Trophoblast cell (in vitro differentiated cells and primary cell): ENCODE measurements around the gene SPR.

Experiments
- DNase-seq, 2 donors: peaks; one replicate each; pipeline ENCODE4 v3.0.0-alpha.2; 2016
- H2AFZ ChIP-seq: 2 replicates; pipeline ENCODE4 v1.6.1; 2013; ENCODE audit warnings: low read length, moderate library complexity, mild to moderate bottlenecking; ENCODE audit not compliant: insufficient read depth, poor library complexity
- H2AK5ac ChIP-seq: 2 replicates; pipeline ENCODE4 v1.6.1; 2013; ENCODE audit warnings: mild to moderate bottlenecking, low read length
- H2BK120ac ChIP-seq: 2 replicates; pipeline ENCODE4 v1.6.1; 2013; ENCODE audit warnings: low read length, mild to moderate bottlenecking, moderate library complexity; ENCODE audit not compliant: insufficient read depth, poor library complexity
- H2BK12ac ChIP-seq: 2 replicates; pipeline ENCODE4 v1.6.1; 2013; ENCODE audit warnings: mild to moderate bottlenecking, low read length, moderate library complexity
- H2BK5ac ChIP-seq: 2 replicates; pipeline ENCODE4 v1.6.1; 2013; ENCODE audit warnings: low read length, low read depth, moderate library complexity, mild to moderate bottlenecking; ENCODE audit not compliant: poor library complexity
- H3K14ac ChIP-seq: 2 replicates; pipeline ENCODE4 v1.6.1; 2013; ENCODE audit warnings: mild to moderate bottlenecking, low read length
- H3K18ac ChIP-seq: 2 replicates; pipeline ENCODE4 v1.6.1; 2013; ENCODE audit warnings: mild to moderate bottlenecking, low read length
- H3K23ac ChIP-seq: 2 replicates; pipeline ENCODE4 v1.6.1; 2013; ENCODE audit warnings: low read length
- H3K27ac ChIP-seq: 2 replicates; pipeline ENCODE4 v1.5.1; 2013; ENCODE audit warnings: low read depth, mild to moderate bottlenecking, inconsistent platforms, low read length, moderate library complexity
- H3K27me3 ChIP-seq: 2 replicates; pipeline ENCODE4 v1.6.1; 2013; ENCODE audit warnings: inconsistent platforms, mild to moderate bottlenecking, low read length, moderate library complexity; ENCODE audit not compliant: insufficient read depth
- H3K36me3 ChIP-seq, 2 experiments: 1 replicate in 1 of 2; 2 replicates in 1 of 2; pipeline ENCODE4 v1.6.1; 2013; ENCODE audit warnings: low read length in 2 of 2, mild to moderate bottlenecking in 2 of 2, moderate library complexity in 1 of 2; ENCODE audit not compliant: insufficient read depth in 2 of 2, control insufficient read depth in 1 of 2
- H3K4ac ChIP-seq: 2 replicates; pipeline ENCODE4 v1.6.1; 2013; ENCODE audit warnings: low read depth, mild to moderate bottlenecking, low read length, moderate library complexity
- H3K4me1 ChIP-seq, 2 experiments: 1 replicate in 1 of 2; 2 replicates in 1 of 2; pipeline ENCODE4 v1.6.1; 2013; ENCODE audit warnings: low read length in 2 of 2, mild to moderate bottlenecking in 2 of 2, moderate library complexity in 1 of 2; ENCODE audit not compliant: insufficient read depth in 2 of 2, control insufficient read depth in 1 of 2
- H3K4me2 ChIP-seq: 2 replicates; pipeline ENCODE4 v1.6.1; 2013; ENCODE audit warnings: inconsistent platforms, mild to moderate bottlenecking, low read length, moderate library complexity
- H3K4me3 ChIP-seq: 2 replicates; pipeline ENCODE4 v1.5.1; 2013; ENCODE audit warnings: mild to moderate bottlenecking, low read depth, low read length, inconsistent platforms
- H3K79me1 ChIP-seq: one replicate; pipeline ENCODE4 v1.6.1; 2013; ENCODE audit warnings: low read length
- H3K79me2 ChIP-seq: 2 replicates; pipeline ENCODE4 v1.6.1; 2013; ENCODE audit warnings: low read length, mild to moderate bottlenecking; ENCODE audit not compliant: control insufficient read depth, insufficient read depth, poor library complexity
- H3K9ac ChIP-seq: 2 replicates; pipeline ENCODE4 v1.6.1; 2013; ENCODE audit warnings: mild to moderate bottlenecking, low read length
- H3K9me3 ChIP-seq: 2 replicates; pipeline ENCODE4 v1.6.1; 2013; ENCODE audit warnings: low read depth, mild to moderate bottlenecking, control low read depth, inconsistent platforms, low read length; ENCODE audit not compliant: insufficient read depth
- H4K12ac ChIP-seq: 2 replicates; pipeline ENCODE4 v1.6.1; 2013; ENCODE audit warnings: low read depth, mild to moderate bottlenecking, low read length, moderate library complexity
- H4K8ac ChIP-seq: 2 replicates; pipeline ENCODE4 v1.6.1; 2013; ENCODE audit warnings: low read depth, mild to moderate bottlenecking, low read length, moderate library complexity
- H4K91ac ChIP-seq: one replicate; pipeline ENCODE4 v1.6.1; 2013; ENCODE audit warnings: low read depth, mild to moderate bottlenecking, low read length, moderate library complexity
- WGBS: extraction: QIAGEN DNeasy Blood & Tissue Kit; methylation state at CpG from one replicate; pipeline ENCODE4 v1.1.7; 2013; ENCODE audit warnings: missing lambda C conversion rate; ENCODE audit not compliant: insufficient read length, insufficient coverage; ENCODE audit errors: extremely low coverage; 5-methylcytosine and 5-hydroxymethylcytosine counted together

The SPR gene

GRCh38 chr2:72864500-72864899 lies 22.7 kb upstream of the SPR start:
- Histone ChIP-seq H2BK5ac (no peak overlapping the region), H3K79me2 (no peaks in the 10 kb centered on the region), H3K27ac (no peak overlapping the region), H3K23ac (no peak overlapping the region), H3K9me3 (no peaks in the 10 kb centered on the region), H2AK5ac (no peak overlapping the region), H2BK12ac (no peak overlapping the region), H3K36me3 (no peaks in the 10 kb centered on the region), H3K14ac (no peak overlapping the region), H3K4me3 (no peak overlapping the region), H3K4me1 (no peaks in the 10 kb centered on the region), H3K4me2 (no peak overlapping the region), H3K9ac (no peak overlapping the region), H2BK120ac (no peak overlapping the region), H3K18ac (no peak overlapping the region), H4K8ac (no peak overlapping the region), H4K91ac (no peak overlapping the region), H4K12ac (no peak overlapping the region), H3K4ac (no peak overlapping the region), H3K27me3 (no peaks in the 10 kb centered on the region), H2AFZ (no peak overlapping the region), H3K79me1 (no peaks in the 10 kb centered on the region)
- DNase-seq = peak in 1 of 2 donors; percentile 14
- no CpG with 5 or more reads among the region's 2 CpGs for WGBS

DNA sequence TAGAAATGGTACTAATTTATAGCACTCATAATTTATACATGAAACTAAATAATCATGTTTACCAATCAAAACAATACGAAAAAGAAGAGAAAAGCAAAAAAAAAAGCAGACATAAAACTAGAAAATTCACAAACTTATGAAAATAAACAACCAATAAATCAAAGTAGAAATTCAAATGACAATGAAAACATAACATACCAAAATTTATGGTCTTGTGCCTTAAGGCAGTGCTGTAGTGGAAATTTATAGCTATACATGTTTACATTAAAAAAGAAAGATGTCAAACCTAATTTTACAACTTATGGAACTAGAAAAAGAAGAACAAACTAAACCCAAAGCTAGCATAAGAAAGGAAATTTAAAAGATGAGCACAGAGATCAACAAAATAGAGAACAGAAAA lies 16.1 kb upstream of the SPR start:
- no peak overlapping the region for H4K12ac ChIP-seq
- no peak overlapping the region for H2BK120ac ChIP-seq
- no peaks in the 10 kb centered on the region for H3K27me3 ChIP-seq
- H3K4me1 ChIP-seq = no peaks in the 10 kb centered on the region
- no peak overlapping the region for H3K23ac ChIP-seq
- H3K9me3 ChIP-seq = no peaks in the 10 kb centered on the region
- no peak overlapping the region for H3K4ac ChIP-seq
- no peak overlapping the region for H2BK12ac ChIP-seq
- no CpG with 5 or more reads among the region's 1 CpG for WGBS
- no peaks in the 10 kb centered on the region for H3K36me3 ChIP-seq
- DNase-seq = no peak
- H3K4me2 ChIP-seq = no peak overlapping the region
- no peaks in the 10 kb centered on the region for H3K79me1 ChIP-seq
- no peak overlapping the region for H3K18ac ChIP-seq
- H3K9ac ChIP-seq = no peak overlapping the region
- no peak overlapping the region for H2AFZ ChIP-seq
- no peak overlapping the region for H3K4me3 ChIP-seq
- no peak overlapping the region for H2BK5ac ChIP-seq
- H2AK5ac ChIP-seq = no peak overlapping the region
- no peak overlapping the region for H4K91ac ChIP-seq
- no peaks in the 10 kb centered on the region for H3K79me2 ChIP-seq
- H3K14ac ChIP-seq = no peak overlapping the region
- no peak overlapping the region for H3K27ac ChIP-seq
- no peak overlapping the region for H4K8ac ChIP-seq

DNA sequence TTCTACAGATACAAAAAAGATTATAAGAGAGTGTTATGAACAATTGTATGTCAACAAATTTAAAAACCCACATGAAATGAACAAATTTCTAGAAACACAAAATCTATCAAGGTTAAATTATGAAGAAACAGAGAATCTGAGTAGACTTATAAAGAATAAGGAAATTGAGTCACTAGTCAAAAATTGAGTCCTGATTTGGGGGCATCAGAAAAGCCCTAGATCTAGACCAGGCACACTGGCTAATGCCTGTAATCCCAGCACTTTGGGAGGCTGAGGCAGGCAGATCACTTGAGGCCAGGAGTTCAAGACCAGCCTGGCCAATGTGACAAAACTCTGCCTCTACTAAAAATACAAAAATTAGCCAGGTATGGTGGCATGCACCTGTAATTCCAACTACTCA lies 15.3 kb upstream of the SPR start:
- no peak overlapping the region for H4K91ac ChIP-seq
- H3K9ac ChIP-seq = no peak overlapping the region
- H3K36me3 ChIP-seq = no peaks in the 10 kb centered on the region
- H3K4me1 ChIP-seq = no peaks in the 10 kb centered on the region
- H2AK5ac ChIP-seq = no peak overlapping the region
- no peaks in the 10 kb centered on the region for H3K79me1 ChIP-seq
- H4K8ac ChIP-seq = no peak overlapping the region
- H3K4me2 ChIP-seq = no peak overlapping the region
- no peaks in the 10 kb centered on the region for H3K79me2 ChIP-seq
- no peak overlapping the region for H2BK120ac ChIP-seq
- H3K4me3 ChIP-seq = no peak overlapping the region
- H3K18ac ChIP-seq = no peak overlapping the region
- H2AFZ ChIP-seq = no peak overlapping the region
- no peak for DNase-seq
- H3K4ac ChIP-seq = no peak overlapping the region
- no peak overlapping the region for H3K27ac ChIP-seq
- H2BK12ac ChIP-seq = no peak overlapping the region
- no peak overlapping the region for H2BK5ac ChIP-seq
- H3K14ac ChIP-seq = no peak overlapping the region
- H4K12ac ChIP-seq = no peak overlapping the region
- H3K9me3 ChIP-seq = no peaks in the 10 kb centered on the region
- no peak overlapping the region for H3K23ac ChIP-seq
- no peaks in the 10 kb centered on the region for H3K27me3 ChIP-seq

- H2AFZ ChIP-seq = no peak overlapping the region
- no peaks in the 10 kb centered on the region for H3K36me3 ChIP-seq
- H2AK5ac ChIP-seq = no peak overlapping the region
- H2BK120ac ChIP-seq = no peak overlapping the region
- peaks cover 3% of the 10 kb centered on the region for H3K79me2 ChIP-seq
- no peak overlapping the region for H3K4me2 ChIP-seq
- no peak overlapping the region for H2BK12ac ChIP-seq
- no peak overlapping the region for H4K8ac ChIP-seq
- no peak overlapping the region for H3K4me3 ChIP-seq
- peaks cover 5% of the 10 kb centered on the region for H3K79me1 ChIP-seq
- H3K9me3 ChIP-seq = no peaks in the 10 kb centered on the region
- H3K4me1 ChIP-seq = peaks cover 4 to 12% of the 10 kb centered on the region in 2 experiments
- no peak overlapping the region for H2BK5ac ChIP-seq
- H3K14ac ChIP-seq = no peak overlapping the region
- WGBS = no CpG with 5 or more reads among the region's 4 CpGs
- H4K91ac ChIP-seq = no peak overlapping the region
- no peak overlapping the region for H3K4ac ChIP-seq
- no peak overlapping the region for H3K18ac ChIP-seq
- no peak overlapping the region for H3K9ac ChIP-seq
- H3K23ac ChIP-seq = no peak overlapping the region
- DNase-seq = peak; percentile 27 to 70
- H3K27ac ChIP-seq = no peak overlapping the region
- no peaks in the 10 kb centered on the region for H3K27me3 ChIP-seq
- no peak overlapping the region for H4K12ac ChIP-seq
Measured at GRCh38 chr2:72883356-72883962, 3.7 kb upstream of the SPR start.
